ENCODE results near the gene POLR2J3.
"Not testable (repeated sequence)": the region's sequence is repeated elsewhere in the genome, so short reads cannot be mapped to it uniquely, and the experiment has no call there.

Gene POLR2J3

DNA sequence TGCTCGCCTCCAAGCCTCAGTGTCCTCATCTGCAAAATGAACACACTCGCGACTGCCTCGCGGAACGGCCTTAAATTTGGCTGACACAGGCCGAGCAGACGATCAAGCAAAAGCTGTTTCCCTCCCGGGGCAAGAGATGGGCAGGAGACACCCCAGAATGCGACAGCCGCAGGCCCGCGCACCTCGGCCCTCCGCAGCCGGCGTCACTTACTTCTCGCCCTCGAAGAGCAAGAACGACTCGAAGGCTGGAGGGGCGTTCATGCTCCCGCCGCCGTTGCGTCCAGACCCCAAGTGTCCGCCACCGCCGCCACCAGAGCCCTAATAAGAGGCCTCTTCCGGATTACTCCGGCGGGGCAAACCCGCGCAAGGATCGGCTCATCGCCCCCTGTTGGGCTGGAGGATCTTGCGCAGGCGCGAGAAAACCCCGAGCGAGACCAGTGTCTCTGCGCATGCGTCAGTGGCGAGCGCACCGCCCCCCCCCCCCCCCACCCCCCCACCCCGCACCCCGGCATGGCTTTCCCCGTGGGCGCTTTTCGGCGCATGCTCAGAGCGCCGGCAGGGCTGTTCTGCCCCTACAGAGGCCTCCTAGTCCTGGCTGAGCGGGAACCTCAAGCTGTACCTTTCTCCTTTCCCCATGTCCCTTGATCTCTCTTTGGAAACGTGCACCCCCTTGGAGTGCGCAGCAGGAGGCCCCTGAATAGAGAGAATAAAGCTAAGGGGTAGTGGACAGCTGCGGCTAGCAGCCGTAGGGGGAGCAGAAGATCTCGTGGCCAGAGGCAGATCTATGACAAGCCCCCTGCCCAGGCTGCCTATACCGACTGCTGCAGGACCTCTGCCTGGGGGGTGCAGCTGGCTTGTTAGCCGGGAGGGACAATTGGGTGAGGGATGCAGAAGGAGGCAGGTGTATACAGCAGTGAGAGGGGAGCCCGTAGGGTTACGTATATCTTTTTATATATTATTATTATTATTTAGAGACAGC is at the start of gene POLR2J3:
Gene POLR2J3 (minus strand): TSS at position 323 of the 979 bp plus-strand sequence. CDS start 62 bp downstream, at position 261.
- H3K36me3 Mint-ChIP-seq (ENCODE audit: low read depth); H3K9me3 Mint-ChIP-seq; H3K4me1 Mint-ChIP-seq (ENCODE audit: low read depth); H3K27me3 Mint-ChIP-seq; intact Hi-C loops (cut with micrococcal nuclease): not testable (repeated sequence)
- Mint-ChIP-seq H3K4me3 (peak within 1 kb of the TSS; percentile 87), H3K27ac (peak within 1 kb of the TSS; percentile 85)

DNA sequence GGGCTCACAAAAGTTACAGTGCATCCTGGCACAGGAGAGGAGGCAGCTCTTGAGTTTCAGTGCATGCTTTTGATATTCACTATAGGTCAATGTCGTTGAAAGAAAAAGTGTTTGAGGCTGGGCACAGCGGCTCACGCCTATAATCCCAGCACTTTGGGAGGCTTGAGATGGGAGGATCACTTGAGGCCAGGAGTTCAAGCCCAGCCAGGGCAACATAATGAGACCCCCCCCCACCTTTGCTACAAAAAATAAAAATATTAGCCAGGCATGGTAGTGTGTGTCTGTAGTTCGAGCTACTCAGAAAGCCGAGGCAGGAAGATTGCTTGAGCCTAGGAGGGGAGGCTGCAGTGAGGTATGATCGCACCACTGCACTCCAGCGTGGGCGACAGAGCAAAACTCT is 45.7 kb upstream of the POLR2J3 start:
- intact Hi-C loops (cut with micrococcal nuclease); H3K4me1 Mint-ChIP-seq (ENCODE audit: low read depth); H3K27ac Mint-ChIP-seq; H3K9me3 Mint-ChIP-seq; H3K4me3 Mint-ChIP-seq; H3K27me3 Mint-ChIP-seq; H3K36me3 Mint-ChIP-seq (ENCODE audit: low read depth): not testable (repeated sequence)

DNA sequence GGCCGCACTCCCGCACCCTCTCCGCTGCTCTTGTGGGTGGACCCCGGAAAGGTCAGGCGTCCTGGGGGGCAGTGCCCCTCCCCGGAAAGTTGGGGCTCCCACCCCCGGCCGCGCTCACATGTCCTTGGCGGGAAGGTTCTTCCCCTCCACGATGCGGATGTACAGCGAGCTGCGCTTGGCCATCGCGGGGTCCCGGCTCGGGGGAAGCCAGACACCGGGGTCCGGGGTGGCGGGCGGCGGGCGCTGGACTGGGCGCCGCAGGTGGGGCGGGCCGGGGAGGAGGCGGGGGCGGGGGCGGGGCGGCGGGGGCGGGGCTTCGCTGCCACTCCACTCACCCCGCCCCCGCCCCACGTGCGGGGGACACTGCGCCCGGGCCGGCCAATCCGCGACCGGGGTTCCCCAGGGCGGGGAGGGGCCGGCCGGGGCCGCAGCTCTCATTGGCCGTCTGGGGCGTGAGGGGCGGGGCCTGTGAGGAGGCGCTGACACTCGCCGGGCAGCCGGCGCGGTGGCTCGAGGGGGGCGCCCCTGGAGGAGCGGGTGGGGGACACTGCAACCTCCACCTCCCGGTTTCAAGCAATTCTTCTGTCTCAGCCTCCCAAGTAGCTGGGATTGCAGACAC is 44.2 kb upstream of the POLR2J3 start, which contains the start of gene RASA4:
Gene RASA4 (minus strand): TSS at position 250 of the 619 bp plus-strand sequence. CDS start 67 bp downstream, at position 183.
- H3K9me3 Mint-ChIP-seq; H3K27ac Mint-ChIP-seq; H3K4me3 Mint-ChIP-seq; intact Hi-C loops (cut with micrococcal nuclease); H3K27me3 Mint-ChIP-seq; H3K4me1 Mint-ChIP-seq (ENCODE audit: low read depth); H3K36me3 Mint-ChIP-seq (ENCODE audit: low read depth): not testable (repeated sequence)

DNA sequence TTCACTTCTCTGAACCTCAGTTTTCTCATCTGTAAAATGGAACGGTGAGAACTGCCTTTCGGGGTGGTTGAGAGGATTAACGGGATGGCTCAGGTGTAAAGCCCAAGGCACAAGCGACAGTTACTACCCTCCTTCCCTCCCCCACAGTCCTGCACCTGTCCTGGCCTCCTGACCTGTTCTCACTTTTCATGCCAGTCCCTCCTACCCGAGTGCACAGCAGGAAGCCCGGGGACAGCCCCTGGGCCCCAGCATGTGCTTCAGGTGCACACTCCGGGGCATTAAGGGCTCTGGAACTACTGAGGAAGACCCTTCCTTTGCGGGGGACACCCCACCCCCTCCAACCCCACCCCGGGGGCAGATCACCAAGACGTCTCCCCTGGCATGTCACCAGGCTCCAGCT is 43.5 kb upstream of the POLR2J3 start:
- H3K4me1 Mint-ChIP-seq (ENCODE audit: low read depth); intact Hi-C loops (cut with micrococcal nuclease); H3K36me3 Mint-ChIP-seq (ENCODE audit: low read depth); H3K27ac Mint-ChIP-seq; H3K9me3 Mint-ChIP-seq; H3K4me3 Mint-ChIP-seq; H3K27me3 Mint-ChIP-seq: not testable (repeated sequence)

DNA sequence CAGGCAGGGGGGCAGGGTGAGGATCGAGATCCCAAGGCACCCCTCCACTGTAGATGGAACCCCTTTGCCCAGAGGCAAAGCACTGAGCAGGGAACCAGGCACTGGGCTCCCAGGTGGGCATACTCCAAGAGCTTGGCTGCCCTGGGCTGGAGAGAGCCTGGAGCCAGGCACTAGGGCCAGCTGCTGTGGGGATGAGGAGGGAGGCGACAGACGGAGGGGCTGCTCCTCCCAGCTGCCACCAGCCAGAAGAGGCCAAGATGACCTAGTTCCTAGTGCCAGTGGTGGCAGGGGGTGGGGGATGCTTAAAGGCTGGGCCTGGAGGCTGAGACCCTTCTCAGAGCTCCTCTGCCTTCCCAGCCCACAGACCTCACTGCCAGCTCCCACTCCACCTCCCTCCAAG is 42.5 kb upstream of the POLR2J3 start:
- intact Hi-C loops (cut with micrococcal nuclease); H3K27me3 Mint-ChIP-seq; H3K27ac Mint-ChIP-seq; H3K9me3 Mint-ChIP-seq; H3K36me3 Mint-ChIP-seq (ENCODE audit: low read depth); H3K4me3 Mint-ChIP-seq: not testable (repeated sequence)
- H3K4me1 Mint-ChIP-seq (ENCODE audit: low read depth): peaks cover 10% of the 10 kb centered on the region

DNA sequence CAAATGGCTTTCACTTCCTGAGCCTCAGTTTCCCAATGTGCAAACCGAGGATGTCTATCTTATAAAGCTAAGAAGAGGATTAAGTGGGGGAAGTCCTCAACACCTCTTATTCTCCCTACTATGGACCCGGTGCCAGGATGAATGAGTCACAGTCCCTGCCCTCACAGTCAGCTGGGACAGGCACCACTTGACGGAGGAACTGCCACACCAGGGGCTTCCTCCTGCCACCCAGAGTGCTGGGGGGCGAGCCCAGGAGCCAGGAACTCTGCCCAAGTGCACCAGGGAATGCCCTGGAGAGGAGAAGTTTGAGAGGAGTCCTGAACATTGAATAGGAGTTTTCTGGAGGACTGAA is 41.9 kb upstream of the POLR2J3 start:
- H3K27me3 Mint-ChIP-seq; intact Hi-C loops (cut with micrococcal nuclease); H3K9me3 Mint-ChIP-seq; H3K4me3 Mint-ChIP-seq; H3K36me3 Mint-ChIP-seq (ENCODE audit: low read depth); H3K27ac Mint-ChIP-seq: not testable (repeated sequence)
- H3K4me1 Mint-ChIP-seq (ENCODE audit: low read depth): peaks cover 10% of the 10 kb centered on the region

DNA sequence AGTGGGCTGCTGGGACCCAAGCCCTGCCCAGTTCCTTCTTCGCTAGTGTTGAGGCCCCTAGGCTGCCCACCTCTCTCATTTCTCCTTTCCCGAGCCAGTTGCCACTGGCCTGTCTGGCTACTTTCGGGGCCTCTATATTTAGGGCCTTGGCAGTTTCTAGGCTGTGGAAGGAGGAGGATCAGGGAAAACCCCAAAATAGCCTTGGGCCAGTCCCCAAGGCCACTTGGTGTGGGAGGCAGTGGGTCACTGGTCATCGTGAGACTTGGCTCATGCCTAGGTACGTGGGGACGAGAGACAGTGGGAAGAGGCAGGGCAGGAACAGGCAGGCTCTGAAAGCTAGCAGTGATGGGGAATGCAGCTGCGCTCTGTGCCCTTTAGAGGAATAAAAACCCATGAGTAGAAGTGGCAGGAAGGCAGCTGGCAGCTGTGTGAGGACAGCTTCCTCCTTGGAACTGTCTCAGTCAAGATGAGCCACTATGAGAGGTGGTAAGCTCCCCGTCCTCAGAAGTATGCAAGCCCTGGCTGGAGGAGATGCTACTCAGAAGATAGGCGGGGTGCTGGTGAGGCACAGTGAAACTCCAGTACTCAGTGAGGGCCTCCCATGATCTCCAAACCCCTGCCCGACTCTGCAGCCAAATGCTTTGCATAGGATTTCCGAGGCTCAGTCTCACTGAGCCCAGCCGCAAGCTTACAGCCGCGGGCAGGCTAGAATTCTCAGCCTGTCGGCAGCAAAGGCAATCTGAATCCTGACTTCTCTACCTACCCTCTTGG is 41.4 kb upstream of the POLR2J3 start:
- H3K36me3 Mint-ChIP-seq (ENCODE audit: low read depth); intact Hi-C loops (cut with micrococcal nuclease); H3K27me3 Mint-ChIP-seq; H3K9me3 Mint-ChIP-seq; H3K4me3 Mint-ChIP-seq; H3K27ac Mint-ChIP-seq: not testable (repeated sequence)
- H3K4me1 Mint-ChIP-seq (ENCODE audit: low read depth): peaks cover 10% of the 10 kb centered on the region

DNA sequence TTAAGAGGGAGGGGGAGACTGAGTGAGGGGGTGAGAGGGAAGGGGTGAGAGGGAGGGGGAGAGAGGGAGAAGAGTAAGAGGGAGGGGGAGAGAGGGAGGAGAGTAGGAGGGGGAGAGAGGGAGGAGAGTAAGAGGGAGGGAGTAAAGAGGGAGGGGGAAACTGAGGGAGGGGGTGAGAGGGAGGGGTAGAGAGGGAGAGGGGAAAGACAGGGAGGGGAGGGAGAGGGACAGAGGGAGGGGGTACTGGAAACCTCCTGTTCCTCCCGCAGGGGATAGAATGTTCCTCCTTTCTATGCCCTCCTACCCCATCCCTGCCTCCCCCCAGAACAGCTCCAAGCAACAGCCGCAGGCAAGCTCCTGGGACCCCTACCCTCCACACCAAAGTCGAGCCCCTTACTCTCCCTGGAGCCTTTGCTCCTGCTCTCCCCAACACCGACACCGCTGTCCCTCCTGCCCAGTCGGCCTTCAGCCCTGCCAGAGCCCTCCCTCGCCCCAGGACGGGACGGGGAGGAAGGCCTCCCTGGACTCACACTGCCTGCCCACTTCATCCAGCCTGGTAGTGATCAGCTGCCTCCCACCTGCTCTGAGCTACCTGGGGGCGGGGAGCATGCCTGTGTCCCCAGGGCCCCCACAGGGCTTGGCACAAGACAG is 39.4 kb upstream of the POLR2J3 start:
- peaks cover 10% of the 10 kb centered on the region for H3K4me1 Mint-ChIP-seq (ENCODE audit: low read depth)
- H3K36me3 Mint-ChIP-seq (ENCODE audit: low read depth); intact Hi-C loops (cut with micrococcal nuclease); H3K9me3 Mint-ChIP-seq; H3K27me3 Mint-ChIP-seq: not testable (repeated sequence)
- H3K4me3 Mint-ChIP-seq: peak overlapping the region; percentile 79
- H3K27ac Mint-ChIP-seq: peak overlapping the region; percentile 98

DNA sequence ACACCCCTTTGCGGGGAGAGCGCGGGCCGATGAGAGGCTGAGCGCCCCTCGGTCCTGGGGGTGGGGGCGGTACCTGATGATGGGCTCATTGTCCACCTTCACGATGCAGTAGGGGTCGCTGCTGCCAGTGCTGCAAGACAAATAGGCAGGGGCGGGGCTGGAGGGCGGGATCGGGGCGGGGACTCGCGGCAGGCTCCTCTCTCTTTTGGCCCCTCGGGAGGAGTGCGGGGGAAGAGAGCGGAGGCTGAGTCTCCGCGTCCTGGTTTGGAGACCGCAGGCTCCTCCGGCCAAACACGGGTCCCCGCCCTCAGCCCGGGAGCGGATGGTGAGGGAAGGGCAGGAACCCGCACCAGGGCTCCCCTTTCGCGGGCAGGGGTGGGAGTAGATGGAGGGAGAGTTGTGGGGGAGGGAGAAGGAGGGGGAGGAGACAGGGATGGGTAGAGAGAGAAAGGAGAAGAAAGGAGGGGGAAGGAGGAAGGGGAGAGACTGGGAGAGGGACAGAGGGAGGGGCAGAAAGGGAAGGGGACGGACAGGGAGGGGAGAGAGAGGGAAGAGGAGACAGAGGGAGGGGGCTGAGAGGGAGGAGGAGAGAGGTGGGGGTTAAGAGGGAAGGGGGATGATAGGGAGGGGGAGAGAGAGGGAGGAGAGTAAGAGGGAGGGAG is 38.8 kb upstream of the POLR2J3 start:
- H3K36me3 Mint-ChIP-seq (ENCODE audit: low read depth); H3K27ac Mint-ChIP-seq; H3K4me3 Mint-ChIP-seq; intact Hi-C loops (cut with micrococcal nuclease); H3K27me3 Mint-ChIP-seq; H3K9me3 Mint-ChIP-seq: not testable (repeated sequence)
- peaks cover 10% of the 10 kb centered on the region for H3K4me1 Mint-ChIP-seq (ENCODE audit: low read depth)

DNA sequence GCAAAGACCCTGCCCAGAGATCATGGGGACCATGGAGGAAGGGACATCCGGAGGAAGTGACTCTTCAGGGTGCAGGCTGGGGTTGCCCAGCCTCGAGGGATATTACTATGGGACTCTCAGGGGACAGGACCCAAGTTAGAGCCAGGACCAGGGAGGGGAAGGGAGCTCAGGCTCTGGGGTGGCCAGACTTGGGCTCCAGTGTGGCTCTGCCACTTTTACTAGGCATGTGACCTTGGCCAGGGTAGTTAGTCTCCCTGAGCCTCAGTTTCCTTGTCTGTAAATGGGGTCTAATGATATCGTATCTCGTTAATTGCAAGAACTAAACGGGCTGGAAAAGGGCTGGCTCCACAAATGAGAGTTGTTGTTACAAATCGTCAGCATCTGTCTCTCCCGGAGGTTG is 38.1 kb upstream of the POLR2J3 start:
- Mint-ChIP-seq H3K27ac (peak overlapping the region; percentile 60), H3K4me1 (ENCODE audit: low read depth) (peaks cover 10% of the 10 kb centered on the region), H3K4me3 (peak overlapping the region; percentile 28)
- H3K9me3 Mint-ChIP-seq; H3K36me3 Mint-ChIP-seq (ENCODE audit: low read depth); H3K27me3 Mint-ChIP-seq; intact Hi-C loops (cut with micrococcal nuclease): not testable (repeated sequence)

DNA sequence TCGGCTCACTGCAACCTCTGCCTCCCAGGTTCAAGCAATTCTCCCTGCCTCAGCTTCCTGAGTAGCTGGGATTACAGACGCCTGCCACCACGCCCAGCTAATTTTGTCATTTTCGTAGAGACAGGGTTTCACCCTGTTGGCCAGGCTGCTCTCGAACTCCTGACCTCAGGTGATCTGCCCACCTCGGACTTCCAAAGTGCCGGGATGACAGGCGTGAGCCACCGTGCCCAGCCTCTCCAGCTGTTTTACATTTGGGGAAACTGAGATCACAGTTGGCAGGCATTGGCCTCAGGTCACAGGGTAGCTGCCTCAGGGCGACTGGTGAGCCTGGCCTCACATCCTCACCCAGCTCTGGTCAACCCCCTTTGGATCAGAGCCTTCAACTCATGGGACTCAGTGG is 37.4 kb upstream of the POLR2J3 start:
- H3K36me3 Mint-ChIP-seq (ENCODE audit: low read depth); H3K4me3 Mint-ChIP-seq; H3K9me3 Mint-ChIP-seq; H3K27me3 Mint-ChIP-seq; H3K27ac Mint-ChIP-seq; intact Hi-C loops (cut with micrococcal nuclease): not testable (repeated sequence)
- H3K4me1 Mint-ChIP-seq (ENCODE audit: low read depth): peaks cover 10% of the 10 kb centered on the region

DNA sequence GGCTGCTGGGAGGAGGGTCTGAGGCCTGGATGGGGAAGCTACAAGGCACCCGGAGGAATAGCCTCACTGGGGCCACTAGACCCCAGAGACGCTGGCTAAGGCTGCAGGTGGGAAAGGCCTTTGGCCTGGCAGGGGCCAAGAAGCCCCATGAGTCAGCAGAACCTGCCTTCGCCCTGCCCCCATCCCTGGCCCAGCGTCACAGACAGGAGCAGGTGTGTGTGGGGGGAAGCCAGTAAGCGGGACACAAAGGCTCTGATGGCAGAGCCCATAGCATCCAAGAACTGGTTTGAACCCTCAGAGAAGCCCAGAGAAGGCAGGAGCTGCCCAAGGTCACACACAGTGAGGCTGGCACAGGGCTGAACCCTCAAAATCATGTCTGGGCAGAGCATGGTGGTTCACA is 34.5 kb upstream of the POLR2J3 start:
- H3K4me3 Mint-ChIP-seq; H3K27me3 Mint-ChIP-seq; intact Hi-C loops (cut with micrococcal nuclease); H3K4me1 Mint-ChIP-seq (ENCODE audit: low read depth); H3K27ac Mint-ChIP-seq; H3K9me3 Mint-ChIP-seq: not testable (repeated sequence)
- H3K36me3 Mint-ChIP-seq (ENCODE audit: low read depth): peaks cover 12% of the 10 kb centered on the region

DNA sequence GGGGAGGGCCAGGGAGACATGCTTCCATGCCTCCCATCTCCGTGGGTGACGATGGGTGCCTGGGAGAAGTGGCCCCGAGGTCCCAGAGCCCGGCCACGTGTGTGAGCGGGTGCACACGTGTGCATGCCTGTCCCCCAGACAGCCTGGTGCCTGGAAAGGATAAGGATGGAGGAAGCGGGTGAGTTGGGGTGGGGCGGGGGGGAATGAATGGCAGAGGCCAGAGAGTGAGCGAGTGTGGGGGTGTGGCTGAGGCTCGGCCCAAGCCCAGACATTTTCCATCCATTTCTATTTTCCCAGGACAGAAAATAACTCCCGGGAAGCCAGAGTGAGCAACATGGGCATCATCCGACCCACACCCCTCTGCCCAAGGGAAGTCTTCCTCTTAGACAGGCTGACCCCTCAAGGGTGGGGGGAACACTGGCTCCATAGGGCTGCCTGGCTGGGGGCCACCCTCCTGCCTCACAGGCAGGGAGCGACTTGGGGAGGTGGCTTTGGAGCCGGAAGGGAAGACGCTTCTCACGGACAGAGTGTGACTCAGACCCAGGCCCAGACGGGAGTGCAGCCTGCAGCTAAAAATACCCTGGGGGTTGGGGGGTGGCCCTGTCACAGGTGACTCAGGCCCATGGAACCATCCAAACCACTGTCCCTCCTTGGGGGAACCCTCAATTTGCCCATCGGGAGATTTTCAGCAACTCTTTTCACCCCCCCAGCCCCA is 32.2 kb upstream of the POLR2J3 start:
- H3K4me1 Mint-ChIP-seq (ENCODE audit: low read depth); intact Hi-C loops (cut with micrococcal nuclease); H3K27ac Mint-ChIP-seq; H3K4me3 Mint-ChIP-seq; H3K27me3 Mint-ChIP-seq; H3K9me3 Mint-ChIP-seq: not testable (repeated sequence)
- peaks cover 12% of the 10 kb centered on the region for H3K36me3 Mint-ChIP-seq (ENCODE audit: low read depth)
